HG03139 (cell line): ENCODE results near the gene SLC8A2.
A peak's percentile ranks its signal among the peaks of the same experiment; 100 is the strongest.

Experiments
- ATAC-seq: cut with Tn5 transposase; IDR thresholded peaks from one replicate; pipeline ENCODE4 v1.9.1; 2021; ENCODE audit not compliant: unreplicated experiment

SLC8A2 gene, protein sequence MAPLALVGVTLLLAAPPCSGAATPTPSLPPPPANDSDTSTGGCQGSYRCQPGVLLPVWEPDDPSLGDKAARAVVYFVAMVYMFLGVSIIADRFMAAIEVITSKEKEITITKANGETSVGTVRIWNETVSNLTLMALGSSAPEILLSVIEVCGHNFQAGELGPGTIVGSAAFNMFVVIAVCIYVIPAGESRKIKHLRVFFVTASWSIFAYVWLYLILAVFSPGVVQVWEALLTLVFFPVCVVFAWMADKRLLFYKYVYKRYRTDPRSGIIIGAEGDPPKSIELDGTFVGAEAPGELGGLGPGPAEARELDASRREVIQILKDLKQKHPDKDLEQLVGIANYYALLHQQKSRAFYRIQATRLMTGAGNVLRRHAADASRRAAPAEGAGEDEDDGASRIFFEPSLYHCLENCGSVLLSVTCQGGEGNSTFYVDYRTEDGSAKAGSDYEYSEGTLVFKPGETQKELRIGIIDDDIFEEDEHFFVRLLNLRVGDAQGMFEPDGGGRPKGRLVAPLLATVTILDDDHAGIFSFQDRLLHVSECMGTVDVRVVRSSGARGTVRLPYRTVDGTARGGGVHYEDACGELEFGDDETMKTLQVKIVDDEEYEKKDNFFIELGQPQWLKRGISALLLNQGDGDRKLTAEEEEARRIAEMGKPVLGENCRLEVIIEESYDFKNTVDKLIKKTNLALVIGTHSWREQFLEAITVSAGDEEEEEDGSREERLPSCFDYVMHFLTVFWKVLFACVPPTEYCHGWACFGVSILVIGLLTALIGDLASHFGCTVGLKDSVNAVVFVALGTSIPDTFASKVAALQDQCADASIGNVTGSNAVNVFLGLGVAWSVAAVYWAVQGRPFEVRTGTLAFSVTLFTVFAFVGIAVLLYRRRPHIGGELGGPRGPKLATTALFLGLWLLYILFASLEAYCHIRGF

GRCh38 chr19:47471733-47472457, at the start of gene SLC8A2:
TSS of gene SLC8A2 (minus strand) at chr19:47471893. CDS start at chr19:47466403, 5,490 bp downstream.
- no peak for ATAC-seq

DNA sequence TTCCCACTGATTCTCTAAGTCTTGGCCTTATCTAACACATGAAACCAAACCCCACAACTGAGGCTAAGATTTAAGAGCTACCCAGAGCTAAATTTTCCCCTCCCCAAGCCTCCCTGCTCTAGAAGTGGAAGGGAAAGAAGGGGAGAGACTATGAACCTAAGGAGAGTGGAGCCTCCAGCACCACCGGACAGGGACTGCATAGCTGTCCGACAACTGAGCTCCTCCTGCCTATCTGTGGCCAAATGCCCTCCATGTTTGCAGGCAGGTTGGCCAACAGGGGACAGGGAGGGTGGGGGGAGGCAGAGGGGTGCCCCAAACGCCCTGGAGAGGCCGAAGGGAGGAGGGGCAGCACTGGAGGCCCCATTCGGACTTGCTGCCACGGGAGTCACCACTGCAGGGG, 49.1 kb upstream of the SLC8A2 start:
- ATAC-seq: no peak

GRCh38 chr19:47520343-47520806, 48.7 kb upstream of the SLC8A2 start:
- no peak for ATAC-seq

GRCh38 chr19:47518854-47519253, 47.2 kb upstream of the SLC8A2 start:
- no peak for ATAC-seq

GRCh38 chr19:47518139-47518538, 46.4 kb upstream of the SLC8A2 start:
- ATAC-seq: no peak

DNA sequence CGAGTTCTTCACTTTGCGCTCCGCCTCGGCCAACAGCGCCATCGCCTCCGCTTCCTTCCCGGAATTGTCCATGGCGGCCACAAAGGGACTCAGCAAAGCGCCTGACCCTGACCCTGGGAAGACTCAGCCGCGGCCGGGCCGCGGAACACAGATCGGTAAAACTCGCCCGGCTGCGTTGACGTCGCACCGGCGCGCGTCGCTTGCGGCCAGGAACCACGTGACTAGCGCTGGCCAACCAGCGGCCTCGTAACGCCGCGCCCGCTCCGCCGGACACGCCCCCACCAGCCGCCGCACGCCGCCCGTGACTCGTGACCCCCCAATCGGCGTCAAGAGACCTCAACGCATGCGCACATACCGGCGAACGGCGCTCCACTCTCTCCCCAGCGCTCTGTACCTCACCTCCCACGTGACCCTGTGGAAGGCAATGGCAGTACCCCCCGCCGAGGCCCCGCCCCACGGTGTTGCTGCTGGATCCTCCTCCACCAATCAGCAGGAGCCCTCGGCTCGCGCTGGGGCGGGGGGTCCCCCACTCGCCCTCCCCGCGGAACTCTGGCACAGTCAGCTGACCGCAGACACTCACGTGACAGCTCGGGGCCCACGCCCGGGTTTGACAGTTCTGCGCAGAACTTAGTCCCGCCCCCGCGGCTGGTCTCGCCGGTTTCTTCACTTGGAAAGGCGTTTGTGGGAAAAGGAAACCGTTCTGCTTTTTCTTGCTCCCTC, 43.3 kb upstream of the SLC8A2 start, which contains the start of gene NAPA:
NAPA (minus strand) TSS at position 195 of the 720 bp plus-strand sequence; CDS start at position 72, 123 bp downstream.
- ATAC-seq: peak; percentile 77

DNA sequence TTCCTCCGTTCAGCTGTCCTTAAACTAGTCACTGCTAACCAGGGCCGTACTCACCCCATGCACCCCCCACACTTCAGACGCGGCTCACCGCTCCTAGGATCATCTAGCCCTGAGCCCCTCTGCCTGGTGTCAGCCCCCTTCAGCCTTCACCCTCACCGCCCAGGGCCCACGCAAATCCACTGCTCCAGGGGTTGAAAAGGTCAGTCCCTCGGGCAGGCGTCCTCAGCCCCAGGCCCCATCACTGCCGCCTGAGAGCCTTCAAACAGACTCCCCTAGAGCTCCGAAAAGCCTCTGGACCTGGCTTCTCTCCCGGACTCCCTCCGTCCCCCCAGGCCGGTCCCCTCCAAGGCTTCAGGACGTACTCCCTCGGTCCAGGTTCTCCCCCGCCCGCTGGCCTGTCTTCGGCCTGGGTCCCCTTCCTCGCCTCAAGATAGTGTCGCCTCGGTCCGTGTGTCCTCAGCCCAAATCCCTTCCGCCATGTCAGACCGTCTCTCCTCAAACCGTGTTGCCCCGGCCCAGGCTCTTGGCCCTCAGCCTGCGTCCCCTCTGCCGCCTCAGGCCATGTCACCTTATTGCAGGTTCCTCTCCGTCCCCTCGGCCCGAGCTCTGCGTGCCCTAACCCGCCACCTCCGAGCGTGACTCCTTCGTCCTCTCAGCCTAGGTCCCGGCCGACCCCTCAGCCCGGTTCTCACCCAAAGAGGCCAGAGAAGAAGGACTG, 42.6 kb upstream of the SLC8A2 start:
- ATAC-seq: no peak

GRCh38 chr19:47512948-47513319, 41.2 kb upstream of the SLC8A2 start:
- no peak for ATAC-seq

- no peak for ATAC-seq
Observed at GRCh38 chr19:47512183-47512947, 40.7 kb upstream of the SLC8A2 start.

DNA sequence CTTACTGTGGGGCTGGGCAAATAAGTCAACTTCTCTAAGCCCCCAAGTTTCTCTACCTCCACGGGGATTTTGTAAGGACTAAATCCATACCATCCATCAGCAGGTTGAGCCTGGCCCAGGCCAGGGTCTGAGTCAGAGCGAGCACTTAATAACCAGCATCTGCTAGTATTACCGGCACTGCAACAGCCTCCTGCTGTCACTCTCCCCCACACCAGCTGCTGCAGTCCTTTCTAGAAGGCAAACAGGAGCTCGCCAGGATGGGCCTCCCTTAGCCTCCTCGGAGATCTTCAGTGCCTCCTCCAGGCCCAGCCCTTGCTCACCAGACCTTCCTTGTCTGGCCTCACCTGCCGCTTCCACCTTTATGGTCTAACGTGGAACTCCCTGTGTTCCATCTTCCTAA, 40.0 kb upstream of the SLC8A2 start:
- ATAC-seq: no peak

DNA sequence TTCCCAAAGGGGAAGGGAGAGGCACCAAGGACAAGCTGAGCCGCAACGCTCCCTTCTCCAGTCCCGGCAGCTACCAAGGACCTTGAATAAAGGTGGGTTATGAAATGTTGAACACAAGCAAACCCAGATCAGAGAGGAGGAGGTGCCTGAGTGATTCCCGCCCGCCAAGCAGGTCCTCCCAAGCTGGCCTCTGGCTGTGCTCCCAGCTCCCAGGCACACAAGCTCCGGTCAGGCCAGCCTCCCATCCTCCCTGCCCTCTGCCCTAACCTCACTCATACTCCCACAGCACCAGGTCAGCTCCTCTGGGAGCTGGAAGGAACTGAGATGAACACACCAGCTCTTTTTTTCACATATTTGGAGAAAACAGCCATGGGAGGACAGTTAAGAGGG, 39.4 kb upstream of the SLC8A2 start:
- no peak for ATAC-seq

DNA sequence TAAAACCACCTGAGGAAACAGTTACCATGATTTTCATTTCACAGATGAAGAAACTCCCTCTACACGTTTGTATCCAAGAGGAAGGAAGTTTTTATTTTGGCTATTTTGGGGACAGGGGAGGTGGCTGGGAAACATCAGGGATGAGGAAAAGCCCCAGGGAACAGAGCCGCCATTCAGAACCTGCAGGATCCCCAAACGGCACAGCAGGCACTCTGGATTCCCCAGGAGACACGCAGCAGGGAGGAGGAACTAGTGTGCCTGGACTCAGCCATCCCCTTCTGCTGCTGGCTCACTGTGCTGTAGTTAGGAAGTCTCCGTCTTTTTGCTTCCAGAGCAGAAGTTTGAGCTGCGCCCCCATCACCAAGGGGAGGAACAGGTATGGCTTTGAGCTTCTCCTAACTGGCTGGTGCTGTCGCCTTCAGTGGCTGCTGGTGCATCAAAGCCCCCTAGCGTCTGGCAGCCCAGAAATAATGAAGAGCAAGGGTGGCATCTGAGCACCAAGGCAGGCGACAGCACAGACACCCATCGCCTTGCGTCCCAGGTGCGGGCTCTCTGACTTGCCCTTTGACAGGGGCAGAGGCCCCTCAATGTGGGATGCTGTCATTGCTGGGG, 38.9 kb upstream of the SLC8A2 start:
- ATAC-seq: no peak

- ATAC-seq: no peak
Observed at GRCh38 chr19:47509973-47510372, 38.3 kb upstream of the SLC8A2 start.

DNA sequence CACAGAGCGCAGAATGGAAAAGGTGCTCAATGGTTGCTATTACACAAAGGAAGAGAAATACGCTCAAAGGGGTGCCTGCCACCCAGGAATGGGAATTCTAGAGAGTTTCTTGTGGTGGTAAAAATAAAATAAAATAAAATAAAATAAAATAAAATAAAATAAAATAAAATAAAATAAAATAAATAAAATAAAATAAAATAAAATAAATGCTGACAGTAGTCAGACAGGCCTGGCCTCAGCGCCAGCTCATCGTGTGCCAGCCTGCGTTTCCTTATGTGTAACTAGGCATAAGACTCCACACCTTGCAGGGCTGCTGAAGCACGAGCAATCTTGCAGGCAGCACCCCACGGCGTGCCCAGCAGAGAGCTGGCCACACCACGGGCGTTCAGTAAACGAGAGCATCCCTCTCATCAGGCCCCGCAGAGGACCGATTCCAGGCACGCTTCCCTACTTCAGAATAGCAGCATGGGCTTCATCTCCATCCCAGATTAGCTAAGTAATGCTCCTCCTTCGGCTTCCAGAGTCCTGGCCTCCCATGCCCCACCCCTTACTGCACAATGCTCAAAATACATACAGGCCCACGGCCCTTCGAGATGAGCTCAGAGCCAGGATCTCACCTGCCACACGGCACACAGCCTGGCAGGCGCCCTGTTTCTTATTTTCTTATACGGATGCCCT, 37.6 kb upstream of the SLC8A2 start:
- ATAC-seq: no peak

- ATAC-seq: no peak
Observed at GRCh38 chr19:47508721-47509120, 37.0 kb upstream of the SLC8A2 start.

DNA sequence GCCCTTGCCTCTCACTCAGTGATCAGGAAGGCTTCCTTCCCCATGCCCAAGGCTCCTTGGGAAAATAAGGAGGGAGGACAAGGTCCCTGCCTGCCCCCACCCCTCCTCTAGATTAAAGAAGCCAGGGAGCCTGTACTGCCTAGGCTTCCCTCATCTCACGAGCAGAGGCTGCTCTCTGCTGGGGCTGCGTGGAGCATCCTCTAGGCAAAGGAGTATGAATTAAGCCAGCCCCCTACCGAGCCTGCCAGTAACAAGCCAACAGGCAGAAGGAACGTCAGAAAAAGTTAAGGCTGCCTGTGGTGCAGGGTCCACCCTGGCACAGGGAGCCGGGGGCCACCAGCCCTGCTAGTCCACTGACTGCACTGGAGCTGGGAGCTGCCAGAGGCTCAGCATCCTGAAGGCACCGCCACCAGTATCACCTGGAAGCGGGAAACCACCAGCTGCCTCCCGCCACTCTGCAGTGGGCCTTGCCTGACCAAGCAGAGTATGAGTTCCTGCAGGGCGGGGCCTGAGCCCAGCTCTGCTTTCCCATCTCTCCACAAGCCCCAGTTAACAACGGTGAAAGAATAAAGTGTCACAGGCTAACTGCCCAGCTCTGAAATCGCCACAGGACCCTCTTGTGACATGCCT, 36.3 kb upstream of the SLC8A2 start:
- ATAC-seq: no peak

DNA sequence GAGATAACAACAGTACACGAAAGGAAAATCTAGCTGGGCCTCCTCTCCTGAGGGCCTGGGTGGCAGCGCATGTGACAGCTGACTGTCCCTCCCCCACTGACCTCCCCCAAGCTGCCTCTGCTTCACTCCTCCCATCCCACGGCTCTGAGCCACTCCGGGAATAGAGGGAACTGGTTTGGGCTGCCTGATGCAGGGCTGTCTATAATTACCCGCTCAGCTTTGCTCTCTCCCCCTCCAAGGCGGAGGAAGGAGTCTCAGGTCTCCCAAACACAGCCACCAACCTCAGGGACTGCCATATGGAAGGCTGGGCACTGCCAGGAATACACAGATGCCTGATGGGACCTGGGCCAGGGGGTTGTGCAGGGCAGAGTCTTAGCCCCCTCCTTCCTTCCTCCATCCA, 35.3 kb upstream of the SLC8A2 start:
- ATAC-seq: no peak

DNA sequence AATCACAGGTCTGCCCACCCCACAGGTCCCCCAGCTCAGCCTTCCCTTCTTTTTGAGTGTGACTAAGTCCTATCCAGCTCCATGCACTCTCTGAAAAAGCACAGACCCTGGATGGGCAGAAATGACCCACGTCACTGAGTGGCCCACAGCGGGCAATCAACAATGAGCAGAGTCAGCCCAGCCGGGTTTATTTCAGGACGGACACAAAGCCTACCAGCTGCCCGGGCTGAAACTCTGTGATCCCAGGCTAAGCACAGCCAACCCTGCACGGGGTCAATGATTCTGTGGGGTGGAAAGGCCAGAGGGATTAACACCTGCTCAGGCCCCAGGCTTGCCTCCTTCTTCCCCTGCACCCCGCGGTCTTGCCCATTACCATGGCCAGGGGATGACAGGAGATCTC, 34.8 kb upstream of the SLC8A2 start:
- no peak for ATAC-seq
